Upper lobe of left lung (tissue), 6 donors: Measurements from ENCODE around the gene JDP2. TPM values are rescaled to one million over a fixed set of nuclear protein-coding genes. Genes with fewer than 3 reads are reported as not detected.

Experiments
- ATAC-seq, 2 donors: fragments of 200-7000 bp; cut with Tn5 transposase; one replicate each; pipeline ENCODE4 v1.9.1; 2022; ENCODE audit warnings: mild to moderate bottlenecking in 2 of 2, moderate library complexity in 2 of 2; ENCODE audit not compliant: low FRiP score in 2 of 2
- DNase-seq, 2 donors: peaks; one replicate each; pipeline ENCODE4 v3.0.0-alpha.2; 2019 to 2020
- H3K27ac ChIP-seq, 4 donors: fragments of 200-600 bp; sonication (generic); one replicate each; pipeline ENCODE4 v1.5.1; 2016 to 2019
- H3K27me3 ChIP-seq, 4 donors: fragments of 200-600 bp; sonication (generic); one replicate each; pipeline ENCODE4 v1.5.1; 2017 to 2019
- H3K36me3 ChIP-seq, 4 donors: fragments of 200-600 bp; sonication (generic); one replicate each; pipeline ENCODE4 v1.5.1; 2016 to 2019
- H3K4me1 ChIP-seq, 4 donors: fragments of 200-600 bp; sonication (generic); one replicate each; pipeline ENCODE4 v1.5.1; 2018 to 2019
- H3K4me3 ChIP-seq, 4 donors: fragments of 200-600 bp; sonication (generic); one replicate each; pipeline ENCODE4 v1.5.1; 2017 to 2019; ENCODE audit warnings: mild to moderate bottlenecking in 2 of 4, moderate library complexity in 1 of 4
- H3K9me3 ChIP-seq, 4 donors: fragments of 200-600 bp; sonication (generic); one replicate each; pipeline ENCODE4 v1.5.1; 2018 to 2019
- CTCF ChIP-seq, 6 experiments: fragments of 450-650 bp in 4 of 6; fragments of 200-600 bp in 2 of 6; sonication (generic) in 2 of 6; IDR thresholded peaks; one replicate each; pipeline ENCODE4 v1.5.1; 2016 to 2019; ENCODE audit warnings: antibody characterized with exemption in 6 of 6
- EP300 ChIP-seq, 4 donors: sonication (generic); formaldehyde crosslinking; IDR thresholded peaks; one replicate each; pipeline ENCODE4 v1.5.1; 2017; ENCODE audit warnings: antibody characterized with exemption in 4 of 4, control low read depth in 2 of 4
- POLR2A ChIP-seq, 4 donors: fragments of 450-650 bp; IDR thresholded peaks; one replicate each; pipeline ENCODE4 v1.5.1; 2016 to 2017; ENCODE audit warnings: antibody characterized with exemption in 4 of 4, mild to moderate bottlenecking in 2 of 4
- POLR2AphosphoS5 ChIP-seq, 2 donors: sonication (generic); formaldehyde crosslinking; IDR thresholded peaks; one replicate each; pipeline ENCODE4 v1.5.1; 2017; ENCODE audit warnings: antibody characterized with exemption in 2 of 2
- WGBS, 2 donors: methylation state at CpG; one replicate each; pipeline ENCODE4 v1.1.5; 2017 to 2018; 5-methylcytosine and 5-hydroxymethylcytosine counted together
- total RNA-seq, 6 donors: library from RNA; depleted of rRNA in 4 of 6; stranded (reverse); fragments of >200 nt in 4 of 6; gene quantifications; one replicate each; pipeline versions ENCODE4 v1.1.0 to v1.2.1, GENCODE V29; 2016 to 2021
- donor health status: DM: no; HTN: no; CAD: no; lungs with moderate emphysema.
- donor health status: DM: no; HTN: yes; CAD: no; lungs with severe emphysema.

JDP2 gene
- total RNA-seq, 6 donors from 2014 or later, result 60.5 to 150 (median 110) TPM

- TF ChIP-seq EP300 (IDR thresholded peaks at IDR 0.05) (no peak), POLR2AphosphoS5 (IDR thresholded peaks at IDR 0.05) (no peak), POLR2A (IDR thresholded peaks at IDR 0.05) (no peak), CTCF (IDR thresholded peaks at IDR 0.05) (no peak)
- peak overlapping the region; percentile 49 to 77 (median 68) for H3K27ac ChIP-seq
- H3K4me3 ChIP-seq, result no peak overlapping the region
- no peak for ATAC-seq
- peaks cover 0 to 97% (median 56%) of the 10 kb centered on the region in 4 donors for H3K36me3 ChIP-seq
- no peak for DNase-seq
- 53 to 76% methylated on average over 4 of the region's 4 CpGs for WGBS, 2 donors
- H3K4me1 ChIP-seq, result peaks cover 31 to 48% (median 41%) of the 10 kb centered on the region in 4 donors
- H3K27me3 ChIP-seq, result no peaks in the 10 kb centered on the region
- H3K9me3 ChIP-seq, result no peaks in the 10 kb centered on the region
Observed at GRCh38 chr14:75442166-75442565, 14.3 kb downstream of the JDP2 start.

DNA sequence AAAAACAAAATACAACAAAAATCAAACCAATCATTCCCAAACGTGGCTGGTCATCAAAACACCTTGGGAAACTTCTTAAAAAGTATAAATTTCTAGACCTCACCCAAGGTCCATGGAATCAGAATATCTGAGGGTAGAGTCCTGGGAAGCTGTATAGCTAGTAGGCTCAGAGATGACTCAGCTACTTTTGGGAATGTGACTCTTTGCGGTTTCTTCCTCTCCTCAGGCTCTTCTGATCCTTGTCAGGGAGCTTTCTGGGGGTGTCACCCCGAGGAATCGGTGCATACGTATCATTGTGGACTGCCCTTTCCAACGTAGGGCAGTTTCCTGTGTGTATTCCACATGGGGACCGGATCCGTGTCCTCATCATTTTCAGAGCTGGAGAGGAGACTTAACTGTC, 14.8 kb downstream of the JDP2 start:
- ATAC-seq (peak in 1 of 2 donors; percentile 30), DNase-seq (no peak)
- H3K9me3 ChIP-seq, result no peaks in the 10 kb centered on the region
- H3K27me3 ChIP-seq, result no peaks in the 10 kb centered on the region
- H3K4me3 ChIP-seq, result no peak overlapping the region
- peak overlapping the region; percentile 49 to 77 (median 59) for H3K27ac ChIP-seq
- TF ChIP-seq POLR2A (IDR thresholded peaks at IDR 0.05) (no peak), EP300 (IDR thresholded peaks at IDR 0.05) (no peak), POLR2AphosphoS5 (IDR thresholded peaks at IDR 0.05) (no peak), CTCF (IDR thresholded peaks at IDR 0.05) (no peak)
- peaks cover 27 to 43% (median 36%) of the 10 kb centered on the region in 4 donors for H3K4me1 ChIP-seq
- WGBS, 2 donors, result 55 to 56% methylated on average over 7 to 8 of the region's 8 CpGs
- H3K36me3 ChIP-seq, result peaks cover 0 to 95% (median 53%) of the 10 kb centered on the region in 4 donors

DNA sequence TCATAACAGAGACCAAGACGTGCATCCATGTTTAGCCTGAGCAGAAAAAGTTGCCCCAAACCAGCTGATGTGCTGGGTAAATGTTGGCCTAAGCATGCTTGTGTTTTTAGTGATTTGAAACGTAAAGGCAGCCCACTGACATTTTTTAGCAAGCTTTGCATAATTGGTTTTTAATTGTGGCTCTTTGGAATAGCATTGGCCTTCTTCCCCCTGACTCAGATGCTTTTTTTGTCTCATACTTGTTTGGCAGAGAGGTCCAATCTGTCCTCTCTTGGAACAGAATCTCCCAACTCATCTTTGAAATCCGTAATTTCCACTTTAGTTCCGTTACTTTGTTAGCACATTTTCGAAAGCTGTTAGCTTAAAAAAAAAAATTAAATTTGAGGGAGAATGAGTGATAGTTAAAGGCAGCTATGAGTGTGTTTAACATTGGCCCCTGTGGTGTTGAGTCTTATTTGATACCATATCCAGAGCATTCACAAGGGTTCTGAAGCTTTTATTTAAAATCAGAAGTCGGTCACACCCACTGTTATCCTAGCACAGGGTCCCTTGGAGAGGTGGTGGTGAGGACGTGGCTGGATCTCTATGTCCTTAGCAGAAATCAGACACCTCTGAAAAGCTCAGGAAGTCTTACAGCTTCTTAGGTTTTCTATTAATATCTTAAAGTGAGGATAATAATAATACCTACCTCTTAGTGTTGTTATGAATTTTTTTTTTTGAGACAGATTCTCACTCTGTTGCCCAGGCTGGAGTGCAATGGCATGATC, 15.6 kb downstream of the JDP2 start:
- ATAC-seq (no peak), DNase-seq (no peak)
- 77 to 80% methylated on average over 7 of the region's 7 CpGs for WGBS, 2 donors
- Histone ChIP-seq H3K27ac (peak overlapping the region; percentile 49 to 77 (median 59)), H3K4me3 (no peak overlapping the region), H3K27me3 (no peaks in the 10 kb centered on the region), H3K9me3 (no peaks in the 10 kb centered on the region), H3K36me3 (peaks cover 0 to 93% (median 46%) of the 10 kb centered on the region in 4 donors), H3K4me1 (peaks cover 25 to 39% (median 32%) of the 10 kb centered on the region in 4 donors)
- TF ChIP-seq CTCF (IDR thresholded peaks at IDR 0.05) (no peak), POLR2AphosphoS5 (IDR thresholded peaks at IDR 0.05) (no peak)

DNA sequence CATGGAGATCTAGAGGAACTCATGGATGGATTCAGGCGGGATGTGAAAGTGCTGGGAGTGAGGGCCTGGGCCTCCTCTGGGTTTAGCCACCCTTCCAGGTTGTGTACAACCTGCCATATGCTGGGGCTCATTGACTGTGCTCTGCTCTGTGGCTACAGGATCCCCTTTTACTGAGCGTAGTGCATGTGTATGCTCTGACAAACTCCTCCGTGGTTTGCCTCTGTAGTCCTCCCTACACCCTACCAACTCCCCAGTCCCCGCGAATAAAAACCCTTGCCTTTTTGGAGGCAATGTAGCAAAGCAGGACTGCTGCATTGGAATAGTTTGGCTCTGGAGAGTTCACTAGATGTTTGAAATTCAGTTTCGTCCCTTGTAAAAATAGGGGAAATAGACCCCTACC, 17.4 kb downstream of the JDP2 start:
- Histone ChIP-seq H3K4me1 (peaks cover 36 to 44% (median 41%) of the 10 kb centered on the region in 4 donors), H3K36me3 (peaks cover 0 to 82% (median 30%) of the 10 kb centered on the region in 4 donors), H3K9me3 (no peaks in the 10 kb centered on the region), H3K4me3 (no peak overlapping the region), H3K27ac (no peak overlapping the region), H3K27me3 (no peaks in the 10 kb centered on the region)
- TF ChIP-seq POLR2AphosphoS5 (IDR thresholded peaks at IDR 0.05), result no peak
- TF ChIP-seq POLR2A (IDR thresholded peaks at IDR 0.05), result no peak
- no peak for TF ChIP-seq CTCF (IDR thresholded peaks at IDR 0.05)
- no peak for TF ChIP-seq EP300 (IDR thresholded peaks at IDR 0.05)
- 96 to 97% methylated on average over 6 of the region's 6 CpGs for WGBS, 2 donors
- ATAC-seq (no peak), DNase-seq (no peak)
